ENCODE results near the gene TYW3. TPM values are rescaled to one million over a fixed set of nuclear protein-coding genes. Genes with fewer than 3 reads are reported as not detected.

The TYW3 gene, protein sequence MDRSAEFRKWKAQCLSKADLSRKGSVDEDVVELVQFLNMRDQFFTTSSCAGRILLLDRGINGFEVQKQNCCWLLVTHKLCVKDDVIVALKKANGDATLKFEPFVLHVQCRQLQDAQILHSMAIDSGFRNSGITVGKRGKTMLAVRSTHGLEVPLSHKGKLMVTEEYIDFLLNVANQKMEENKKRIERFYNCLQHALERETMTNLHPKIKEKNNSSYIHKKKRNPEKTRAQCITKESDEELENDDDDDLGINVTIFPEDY
- total RNA-seq (10 to 100 TPM; 10.6 to 28.1 (median 19.1) TPM), polyA plus RNA-seq (10 to 100 TPM; 14.8 to 22.7 TPM)
- long read RNA-seq, donor 1, transcript TYW3-201 (6 exons, 3,430 nt) = major isoform, 13 of 16 reads
- long read RNA-seq, donor 1, partial matches to known transcripts = 1 of 16 reads
- long read RNA-seq, donor 1, other reads (novel, unspliced or antisense) = 1 of 16 reads
- long read RNA-seq, donor 2, transcript TYW3-201 (6 exons, 3,430 nt) = major isoform, 18 of 25 reads
- long read RNA-seq, donor 2, partial matches to known transcripts = 3 of 25 reads
- long read RNA-seq, donor 2, other reads (novel, unspliced or antisense) = 3 of 25 reads
- long read RNA-seq, donor 3, transcript TYW3-201 (6 exons, 3,430 nt) = major isoform, 16 of 21 reads
- long read RNA-seq, donor 3, partial matches to known transcripts = 2 of 21 reads
- long read RNA-seq, donor 3, other reads (novel, unspliced or antisense) = 3 of 21 reads

DNA sequence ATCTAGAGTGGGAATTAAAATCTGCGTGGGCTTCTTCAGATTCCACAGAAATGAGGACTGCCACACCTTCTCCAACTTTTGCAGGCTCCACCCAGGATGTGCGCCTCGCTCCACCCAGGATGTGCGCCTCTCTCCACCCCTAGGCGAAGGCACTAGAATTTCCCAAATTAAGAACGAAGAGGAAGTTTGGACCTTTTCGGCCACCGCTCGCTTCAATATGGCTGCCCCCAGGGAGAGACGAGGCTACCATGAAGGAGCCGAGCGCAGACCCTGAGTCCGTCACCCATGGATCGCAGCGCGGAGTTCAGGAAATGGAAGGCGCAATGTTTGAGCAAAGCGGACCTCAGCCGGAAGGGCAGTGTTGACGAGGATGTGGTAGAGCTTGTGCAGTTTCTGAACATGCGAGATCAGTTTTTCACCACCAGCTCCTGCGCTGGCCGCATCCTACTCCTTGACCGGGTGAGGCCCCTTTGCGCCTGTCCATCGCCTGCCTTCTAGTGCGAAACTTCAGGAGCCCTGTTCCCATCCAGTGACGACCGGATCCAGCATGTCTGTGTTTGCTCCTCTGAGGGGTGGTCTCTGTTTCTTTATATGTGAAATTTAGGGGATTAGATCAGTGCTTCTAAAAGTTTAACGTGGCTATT is at the start of gene TYW3, which contains the start of gene CRYZ:
TSS of gene TYW3 (plus strand) at position 193 of the 644 bp plus-strand sequence. CDS start at position 286, 93 bp downstream.
TSS of gene CRYZ (minus strand) at position 91 of the 644 bp plus-strand sequence. CDS start 8,229 bp downstream, outside the sequence.
- WGBS, 4 donors = 0 to 3% (median 1%) methylated on average over 29 to 30 of the region's 30 CpGs

DNA sequence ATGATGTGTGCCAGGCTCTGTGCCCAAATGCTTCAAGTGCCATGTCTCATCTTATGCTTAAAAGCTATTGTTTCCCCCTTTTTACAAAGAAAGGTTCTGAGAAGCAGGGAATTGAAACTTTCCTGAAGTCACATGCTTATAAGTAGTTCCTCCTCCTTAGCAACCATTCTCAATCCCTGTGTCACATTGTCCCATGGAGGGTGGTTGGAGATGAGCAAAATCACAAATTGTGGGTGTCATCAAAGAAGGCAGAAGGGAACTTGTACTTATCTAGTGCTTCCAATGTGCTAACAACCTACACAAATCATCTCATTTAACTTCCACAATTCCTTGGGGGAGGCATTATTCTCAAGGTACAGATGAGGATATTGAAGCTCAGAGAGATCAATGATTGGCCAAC is 49.3 kb upstream of the TYW3 start:
- ATAC-seq (no peak), DNase-seq (no peak)
- Histone ChIP-seq H3K4me1 (no peaks in the 10 kb centered on the region), H3K4me3 (no peak overlapping the region), H3K27ac (no peak overlapping the region), H3K36me3 (no peaks in the 10 kb centered on the region), H3K27me3 (no peaks in the 10 kb centered on the region), H3K9me3 (no peaks in the 10 kb centered on the region)
- TF ChIP-seq, protein P1, sequence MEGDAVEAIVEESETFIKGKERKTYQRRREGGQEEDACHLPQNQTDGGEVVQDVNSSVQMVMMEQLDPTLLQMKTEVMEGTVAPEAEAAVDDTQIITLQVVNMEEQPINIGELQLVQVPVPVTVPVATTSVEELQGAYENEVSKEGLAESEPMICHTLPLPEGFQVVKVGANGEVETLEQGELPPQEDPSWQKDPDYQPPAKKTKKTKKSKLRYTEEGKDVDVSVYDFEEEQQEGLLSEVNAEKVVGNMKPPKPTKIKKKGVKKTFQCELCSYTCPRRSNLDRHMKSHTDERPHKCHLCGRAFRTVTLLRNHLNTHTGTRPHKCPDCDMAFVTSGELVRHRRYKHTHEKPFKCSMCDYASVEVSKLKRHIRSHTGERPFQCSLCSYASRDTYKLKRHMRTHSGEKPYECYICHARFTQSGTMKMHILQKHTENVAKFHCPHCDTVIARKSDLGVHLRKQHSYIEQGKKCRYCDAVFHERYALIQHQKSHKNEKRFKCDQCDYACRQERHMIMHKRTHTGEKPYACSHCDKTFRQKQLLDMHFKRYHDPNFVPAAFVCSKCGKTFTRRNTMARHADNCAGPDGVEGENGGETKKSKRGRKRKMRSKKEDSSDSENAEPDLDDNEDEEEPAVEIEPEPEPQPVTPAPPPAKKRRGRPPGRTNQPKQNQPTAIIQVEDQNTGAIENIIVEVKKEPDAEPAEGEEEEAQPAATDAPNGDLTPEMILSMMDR (IDR thresholded peaks at IDR 0.05) = no peak
- no peak for TF ChIP-seq POLR2A (IDR thresholded peaks at IDR 0.05)
- intact Hi-C loops (cut with DNase I) = no loop called here

More for the DNA sequence above, at the start of gene TYW3, which contains the start of gene CRYZ:
- peak in 1 of 2 donors; percentile 49 for TF ChIP-seq POLR2A (IDR thresholded peaks at IDR 0.05)
- TF ChIP-seq, protein P1 (IDR thresholded peaks at IDR 0.05) = peak in 2 of 12 donors; percentile 5 to 11
- H3K27me3 ChIP-seq = no peaks in the 10 kb centered on the region
- no peaks in the 10 kb centered on the region for H3K9me3 ChIP-seq
- H3K4me3 ChIP-seq = peak within 1 kb of the TSS; percentile 64 to 93 (median 80)
- ATAC-seq (peak; percentile 97 to 99 (median 98)), DNase-seq (peak; percentile 91 to 96 (median 92))
- intact Hi-C loops (cut with DNase I) = no loop called here
- peak within 1 kb of the TSS; percentile 75 to 95 (median 89) for H3K27ac ChIP-seq
- peaks cover 0 to 24% (median 17%) of the 10 kb centered on the region in 9 donors for H3K36me3 ChIP-seq
- H3K4me1 ChIP-seq = peaks cover 0 to 50% (median 17%) of the 10 kb centered on the region in 12 donors

DNA sequence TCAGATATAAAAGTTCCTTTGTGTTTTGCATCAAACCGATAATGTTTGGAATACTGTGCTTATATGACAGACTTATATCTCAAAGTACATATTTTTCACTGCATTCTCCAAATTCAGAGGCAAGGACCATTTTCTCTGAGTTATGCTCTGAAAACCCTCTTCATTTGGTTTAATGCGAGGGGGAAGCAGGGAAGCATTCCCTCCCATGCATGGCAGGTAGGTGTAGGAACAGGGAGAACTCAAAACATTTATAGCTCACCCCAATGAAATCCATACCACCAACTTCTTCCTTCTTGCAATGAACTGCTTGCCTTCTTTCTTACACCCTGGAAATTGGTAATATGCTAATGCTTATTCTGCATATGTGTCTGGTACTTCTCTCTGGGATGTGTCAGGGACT is 48.7 kb upstream of the TYW3 start:
- Histone ChIP-seq H3K36me3 (no peaks in the 10 kb centered on the region), H3K4me1 (no peaks in the 10 kb centered on the region), H3K27me3 (no peaks in the 10 kb centered on the region), H3K4me3 (no peak overlapping the region), H3K27ac (no peak overlapping the region), H3K9me3 (no peaks in the 10 kb centered on the region)
- no peak for TF ChIP-seq POLR2A (IDR thresholded peaks at IDR 0.05)
- TF ChIP-seq, protein P1 (IDR thresholded peaks at IDR 0.05) = no peak
- DNase-seq (no peak), ATAC-seq (no peak)
- WGBS, 4 donors = 90 to 97% (median 92%) methylated on average over 2 of the region's 2 CpGs
- intact Hi-C loops (cut with DNase I) = no loop called here

Data from heart left ventricle (tissue), 16 donors.